ENCODE results near the gene AFF3.

The AFF3 gene

DNA sequence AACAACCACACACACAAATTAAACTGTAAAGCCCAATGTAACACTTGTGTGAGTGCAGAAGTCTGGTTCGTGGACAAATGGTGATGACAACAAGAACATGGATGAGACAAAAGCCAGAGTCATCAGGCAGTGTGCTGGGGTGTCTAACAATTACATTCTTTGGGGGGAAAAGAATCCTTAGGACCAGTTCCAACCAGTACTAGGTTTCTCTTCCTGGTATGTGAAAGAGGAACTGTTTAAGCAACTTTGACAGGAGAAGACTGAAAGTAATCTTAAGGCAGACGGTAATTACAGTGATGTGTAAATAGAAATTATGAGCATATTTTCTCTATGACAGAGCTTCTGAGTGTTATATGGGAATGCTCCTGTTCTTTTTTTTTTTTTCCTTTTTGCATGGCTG lies 133.4 kb downstream of the AFF3 start:
- DNase-seq (ENCODE audit: low read depth) = no peak

DNA sequence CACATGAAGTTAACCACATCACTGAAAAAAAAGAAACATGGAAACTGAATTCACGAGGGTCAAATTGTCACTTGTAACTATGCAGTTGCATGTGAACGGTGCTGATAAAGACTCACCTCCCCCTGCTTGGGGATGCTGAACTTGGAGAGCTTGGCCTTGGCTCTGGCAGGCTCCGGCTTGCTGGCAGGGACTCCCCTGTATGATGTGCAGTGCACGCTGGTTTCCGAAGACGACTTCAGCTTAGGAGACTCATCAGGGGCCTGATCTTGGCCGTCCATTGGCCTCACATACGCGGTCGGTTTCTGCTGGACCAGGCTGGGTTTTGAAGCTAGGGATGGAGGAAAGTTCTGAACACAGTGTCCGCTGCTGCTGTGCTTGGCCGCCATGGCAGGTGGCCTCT lies 135.9 kb downstream of the AFF3 start:
- DNase-seq (ENCODE audit: low read depth) = no peak

DNA sequence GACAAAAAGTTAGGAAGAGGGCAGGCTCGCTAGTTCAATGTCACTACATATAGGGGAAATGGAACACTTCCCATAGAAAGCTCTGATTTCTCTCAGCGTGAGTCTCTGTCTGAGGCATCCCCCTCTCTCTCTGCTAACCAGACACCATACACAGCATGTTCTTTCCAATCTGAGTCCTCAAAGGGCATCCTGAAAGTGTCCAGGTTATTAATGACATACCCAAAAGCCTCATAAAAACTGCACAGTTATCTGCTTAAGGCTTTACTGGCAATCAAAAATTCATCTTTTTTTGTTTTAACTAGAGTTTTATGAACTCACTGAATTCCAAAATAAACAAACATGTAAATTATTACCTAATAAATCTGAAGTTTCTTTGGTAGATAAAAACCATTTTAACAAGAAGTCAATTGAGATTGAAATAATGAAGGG lies 137.4 kb downstream of the AFF3 start:
- no peak for DNase-seq (ENCODE audit: low read depth)

- DNase-seq (ENCODE audit: low read depth) = no peak
Observed at GRCh38 chr2:100004348-100004884, 138.0 kb downstream of the AFF3 start.

DNA sequence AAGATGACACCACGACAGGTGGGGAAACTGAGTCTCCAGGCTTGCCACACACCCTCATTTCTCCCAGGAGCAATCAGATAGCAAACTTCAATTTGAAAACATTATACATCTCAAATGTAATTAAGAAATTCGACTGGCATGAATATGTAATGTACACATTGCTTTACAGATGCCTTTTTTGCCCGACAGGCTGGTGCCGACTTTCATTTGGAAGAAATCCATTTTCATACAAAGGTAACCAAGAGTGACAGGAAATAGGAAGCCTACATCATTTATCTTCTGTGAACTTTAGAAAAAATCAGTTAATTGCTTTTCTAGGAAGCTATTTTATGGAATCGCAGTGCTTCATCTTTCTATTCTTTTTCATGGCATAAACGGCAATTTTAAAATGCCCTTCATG lies 140.3 kb downstream of the AFF3 start:
- DNase-seq (ENCODE audit: low read depth) = no peak

DNA sequence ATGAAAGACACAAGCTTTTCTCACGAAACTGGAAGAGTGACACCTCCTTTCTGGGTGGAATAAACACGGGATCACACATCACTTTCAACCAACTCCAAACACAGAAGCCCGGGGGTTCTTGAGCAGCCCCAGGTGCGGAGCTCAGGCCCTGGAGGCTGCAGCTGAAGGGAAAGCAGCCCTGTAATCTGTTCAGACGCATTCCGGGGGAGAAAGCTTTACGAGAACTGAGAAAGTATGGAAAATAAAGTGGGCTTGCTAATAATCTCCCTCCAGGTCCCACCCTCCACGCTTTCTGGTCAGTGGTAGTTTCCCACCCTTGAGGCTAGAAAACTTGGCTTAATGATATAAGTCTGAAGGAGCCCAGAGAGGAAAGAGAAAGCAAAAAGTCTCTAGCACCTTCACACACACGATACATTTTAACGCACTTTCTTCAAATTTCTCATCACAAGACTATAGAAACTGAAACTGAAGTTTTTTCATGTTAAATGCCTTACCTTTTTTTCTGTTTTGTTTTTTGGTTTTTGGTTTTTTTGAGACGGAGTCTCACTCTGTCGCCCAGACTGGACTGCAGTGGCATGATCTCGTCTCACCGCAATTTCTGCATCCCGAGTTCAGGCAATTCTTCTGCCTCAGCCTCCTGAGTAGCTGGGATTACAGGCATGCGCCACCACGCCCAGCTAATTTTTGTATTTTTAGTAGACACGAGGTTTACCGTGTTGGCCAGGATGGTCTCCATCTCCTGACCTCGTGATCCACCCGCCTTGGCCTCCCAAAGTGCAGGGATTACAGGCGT lies 141.3 kb downstream of the AFF3 start:
- no peak for DNase-seq (ENCODE audit: low read depth)

DNA sequence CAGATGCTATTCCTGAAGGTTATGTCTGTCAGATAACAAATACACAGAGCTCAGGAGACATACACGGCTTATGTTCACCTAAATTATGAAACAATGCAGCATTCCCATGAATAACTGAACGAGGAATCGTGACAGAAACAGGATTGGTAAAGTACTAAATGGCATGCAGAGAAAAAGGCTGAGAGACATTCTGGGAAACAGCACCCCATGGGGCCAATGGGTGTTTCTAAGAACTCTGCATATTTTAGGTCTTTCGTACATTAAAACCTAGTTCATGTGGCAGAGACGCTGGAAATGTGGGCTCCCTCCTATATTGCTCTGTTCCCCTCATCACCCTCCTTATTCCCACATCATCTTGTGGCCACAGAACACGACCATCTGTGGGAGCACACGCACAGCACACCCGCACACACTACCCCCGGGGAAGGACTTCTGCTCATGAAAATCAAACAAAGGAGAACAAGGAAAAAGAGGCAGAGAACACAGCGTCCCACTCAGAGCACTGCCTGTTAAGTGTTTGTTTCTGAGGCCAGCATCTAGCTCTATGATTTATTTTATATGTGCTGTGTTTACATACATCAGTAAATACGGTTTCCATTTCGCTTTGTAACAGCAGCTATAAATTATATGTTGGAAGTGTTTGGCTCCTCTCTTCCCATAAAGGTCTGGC lies 143.6 kb downstream of the AFF3 start:
- DNase-seq (ENCODE audit: low read depth) = no peak

- DNase-seq (ENCODE audit: low read depth) = no peak
Observed at GRCh38 chr2:99989905-99990304, 152.5 kb downstream of the AFF3 start.

DNA sequence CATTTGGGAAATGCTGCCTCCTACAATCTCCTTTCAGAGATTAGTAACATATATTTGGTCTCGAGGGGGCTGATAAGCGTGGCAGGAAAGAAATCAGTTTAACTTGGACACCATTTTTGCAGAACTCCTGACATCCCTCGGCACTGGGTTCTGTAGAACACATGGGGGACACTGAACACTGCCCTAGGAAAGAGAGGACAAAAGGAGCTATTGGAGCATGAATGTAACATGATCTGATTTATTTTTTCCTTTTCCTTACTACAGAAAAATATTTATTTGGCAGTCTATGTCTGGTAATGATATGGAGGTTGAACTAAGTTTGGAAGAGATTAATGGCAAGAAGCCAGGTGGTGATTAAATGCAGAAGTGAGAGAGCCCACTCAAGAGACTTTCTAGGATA lies 153.8 kb downstream of the AFF3 start:
- no peak for DNase-seq (ENCODE audit: low read depth)

- DNase-seq (ENCODE audit: low read depth) = no peak
Observed at GRCh38 chr2:99987160-99987559, 155.2 kb downstream of the AFF3 start.

DNA sequence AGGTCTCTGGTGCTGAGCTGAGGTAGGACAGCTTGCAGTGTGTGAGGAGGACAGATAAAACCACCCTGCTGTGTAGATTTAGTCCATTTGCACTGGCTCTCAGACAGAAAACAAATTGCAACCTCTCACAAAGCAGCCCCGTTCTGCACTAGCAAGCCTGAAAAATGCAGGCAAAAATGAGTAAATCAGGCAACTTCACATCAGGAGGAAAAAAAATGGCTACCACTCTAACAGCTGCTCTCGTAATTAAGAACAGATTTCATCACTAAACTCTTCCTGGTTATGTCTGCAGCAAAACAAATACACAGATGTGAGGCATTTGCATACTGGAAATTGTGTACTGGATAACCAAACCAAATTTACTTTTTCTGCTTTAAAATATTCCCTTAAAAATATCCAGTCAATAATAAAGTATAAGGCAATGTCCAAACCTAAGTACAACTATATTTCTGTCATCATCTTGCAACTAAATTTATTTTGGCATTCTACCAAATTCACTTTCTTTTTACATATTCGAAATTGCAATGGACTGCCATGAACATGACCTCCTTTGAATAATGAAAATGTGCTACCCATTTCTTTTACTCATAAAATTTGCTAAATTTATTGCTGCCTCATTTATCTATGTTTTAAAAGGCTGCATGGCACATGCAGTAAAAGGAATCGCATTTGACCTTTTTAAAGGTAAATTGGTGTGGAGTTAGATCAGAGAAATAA lies 157.4 kb downstream of the AFF3 start:
- DNase-seq (ENCODE audit: low read depth) = no peak

- no peak for DNase-seq (ENCODE audit: low read depth)
Observed at GRCh38 chr2:99982744-99983143, 159.6 kb downstream of the AFF3 start.

DNA sequence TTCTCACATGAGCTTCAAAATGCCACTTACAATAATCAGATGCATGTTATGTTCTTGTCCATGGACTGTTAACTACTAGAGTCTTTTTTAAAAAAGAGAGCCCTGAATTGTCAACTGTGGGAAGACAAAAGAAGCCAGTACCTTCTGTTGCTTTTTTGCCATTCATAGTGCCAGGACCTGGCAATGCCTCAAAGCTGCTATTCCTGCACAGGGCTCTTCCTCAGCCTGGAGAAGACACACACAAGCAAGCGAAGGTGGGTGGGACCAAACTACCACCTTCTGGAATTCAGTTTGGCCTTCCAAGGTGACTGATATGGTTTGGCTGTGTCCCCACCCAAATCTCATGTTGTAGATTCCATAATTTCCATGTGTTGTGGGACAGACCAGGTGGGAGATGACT lies 160.6 kb downstream of the AFF3 start:
- no peak for DNase-seq (ENCODE audit: low read depth)

DNA sequence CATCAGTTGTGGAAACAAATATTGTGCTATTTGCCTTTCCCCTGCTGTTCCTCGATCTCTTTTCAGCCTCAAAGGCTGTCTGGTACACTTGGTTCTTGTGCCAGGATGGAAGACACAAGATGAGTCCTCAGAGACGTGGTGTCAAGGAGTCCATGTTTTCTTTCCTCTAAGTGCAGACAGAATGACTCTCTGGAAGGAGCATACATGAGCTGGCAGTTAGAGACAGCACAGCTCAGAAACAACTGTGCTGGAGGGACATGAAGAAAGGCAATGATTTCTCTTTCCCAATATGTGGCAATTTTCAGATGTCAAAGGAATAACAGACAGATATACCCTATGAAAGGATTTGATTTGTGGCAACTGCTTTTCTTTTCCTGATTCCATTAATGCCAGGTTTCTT lies 162.2 kb downstream of the AFF3 start:
- DNase-seq (ENCODE audit: low read depth) = no peak

DNA sequence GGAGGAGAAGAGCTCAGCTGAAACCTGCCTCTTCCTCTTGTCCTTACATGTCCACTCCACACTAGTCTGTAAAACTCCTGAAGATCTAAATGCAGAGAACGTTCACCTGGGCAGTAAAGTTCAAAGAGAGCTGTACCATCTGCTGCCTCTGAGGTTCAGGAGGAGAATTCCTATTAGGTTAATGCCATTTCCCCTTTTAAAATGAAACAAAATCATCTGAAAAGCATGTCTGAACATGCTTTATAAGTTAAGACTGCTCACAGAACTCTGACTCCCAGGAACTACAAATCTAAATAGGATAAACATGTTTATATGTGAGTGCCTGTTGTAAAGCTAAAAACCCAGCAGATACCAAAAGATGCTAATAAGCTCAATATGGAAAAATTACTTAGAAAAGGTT lies 164.4 kb downstream of the AFF3 start:
- no peak for DNase-seq (ENCODE audit: low read depth)

DNA sequence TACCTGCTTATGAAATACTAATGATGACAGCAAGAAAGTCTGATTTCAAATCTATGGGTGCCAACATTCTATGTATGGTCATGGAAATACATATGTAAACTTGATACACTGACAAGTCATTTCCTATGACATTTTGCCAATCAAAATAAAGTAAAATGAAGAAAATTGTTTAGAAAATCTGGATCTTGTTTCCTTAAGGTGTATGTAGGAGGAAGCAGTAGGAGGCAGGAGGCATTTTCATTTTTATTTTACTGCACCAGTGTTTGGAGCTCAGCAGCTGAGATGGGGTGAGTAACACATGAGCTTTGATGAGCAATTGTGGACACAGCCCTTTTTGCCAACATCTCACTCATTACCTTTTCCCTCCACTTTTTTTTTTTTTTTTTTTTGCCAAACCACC lies 167.0 kb downstream of the AFF3 start:
- DNase-seq (ENCODE audit: low read depth) = no peak

DNA sequence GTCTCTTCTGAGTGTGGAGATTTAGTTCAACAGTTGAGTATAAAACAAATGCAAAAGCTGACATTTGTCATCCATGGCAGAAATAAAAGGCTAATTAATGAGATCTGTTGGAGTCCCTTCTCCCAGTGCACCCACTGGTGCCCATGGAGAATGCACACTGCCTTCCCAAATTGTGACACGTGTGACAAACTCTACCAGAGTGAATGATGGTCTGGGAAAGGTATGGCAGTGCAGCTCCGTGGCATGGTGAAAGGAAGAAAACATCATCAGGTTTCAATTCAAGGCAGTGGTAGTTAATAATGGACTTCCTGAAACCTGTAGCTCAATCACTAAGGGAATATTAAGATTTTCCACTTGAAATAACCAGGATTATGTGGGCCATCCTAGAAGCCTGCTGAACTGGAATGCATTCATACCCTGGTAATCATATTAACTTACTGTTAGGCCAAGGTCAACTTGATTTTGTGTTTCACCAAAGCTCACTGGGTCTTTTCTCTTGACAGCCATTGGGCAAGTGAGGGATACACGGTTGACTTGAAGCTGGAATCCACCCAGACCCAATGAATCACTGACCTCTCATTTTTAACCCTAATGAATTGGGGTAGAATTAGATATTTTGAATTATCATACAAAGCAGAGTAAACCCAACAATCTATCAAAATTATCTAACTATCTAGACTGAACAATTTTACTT lies 167.6 kb downstream of the AFF3 start:
- no peak for DNase-seq (ENCODE audit: low read depth)

DNA sequence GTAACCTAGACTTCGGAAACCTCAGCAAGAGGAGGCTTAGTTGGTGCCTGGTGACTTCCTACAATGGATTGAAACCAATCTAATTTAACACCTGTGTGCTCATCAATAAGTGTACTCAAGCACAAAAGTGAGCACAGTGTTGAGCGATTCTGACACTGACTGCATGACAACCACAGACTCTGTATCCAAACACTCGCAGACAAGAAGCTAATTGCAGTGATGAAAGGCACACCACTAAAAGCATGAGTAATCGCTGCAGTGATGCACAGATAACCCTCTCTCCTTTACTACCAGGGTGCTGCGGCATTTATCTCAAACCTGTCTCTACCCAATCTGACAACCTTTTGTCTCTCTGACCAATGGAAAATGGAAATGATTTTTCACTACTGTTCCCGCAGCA lies 168.1 kb downstream of the AFF3 start:
- DNase-seq (ENCODE audit: low read depth) = no peak

DNA sequence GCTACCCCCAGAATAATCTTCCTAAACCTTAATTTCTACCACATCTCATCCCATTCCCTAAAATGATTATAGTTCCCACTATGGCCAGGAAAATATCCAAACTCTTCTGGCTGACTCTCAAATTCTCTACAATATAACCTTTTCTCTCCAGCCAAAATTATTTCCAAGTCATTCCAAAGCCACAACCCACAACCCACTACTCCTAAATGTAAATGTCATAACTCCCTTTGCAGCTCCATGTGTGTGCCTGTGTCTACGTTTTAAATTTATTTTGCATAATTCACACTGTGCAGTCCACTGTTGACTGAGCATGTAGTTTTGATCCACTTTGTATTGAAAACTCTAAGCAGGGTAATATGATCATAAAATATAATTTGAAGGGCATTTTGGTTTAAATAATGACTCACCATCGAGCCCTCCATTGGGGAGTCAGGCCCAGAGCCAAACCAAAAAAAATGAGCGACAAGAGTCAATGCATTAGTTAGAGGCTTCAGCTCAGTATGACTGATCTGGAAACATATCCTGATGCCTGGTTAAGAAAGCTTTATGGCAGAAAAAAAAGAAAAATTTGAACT lies 171.0 kb downstream of the AFF3 start:
- no peak for DNase-seq (ENCODE audit: low read depth)

DNA sequence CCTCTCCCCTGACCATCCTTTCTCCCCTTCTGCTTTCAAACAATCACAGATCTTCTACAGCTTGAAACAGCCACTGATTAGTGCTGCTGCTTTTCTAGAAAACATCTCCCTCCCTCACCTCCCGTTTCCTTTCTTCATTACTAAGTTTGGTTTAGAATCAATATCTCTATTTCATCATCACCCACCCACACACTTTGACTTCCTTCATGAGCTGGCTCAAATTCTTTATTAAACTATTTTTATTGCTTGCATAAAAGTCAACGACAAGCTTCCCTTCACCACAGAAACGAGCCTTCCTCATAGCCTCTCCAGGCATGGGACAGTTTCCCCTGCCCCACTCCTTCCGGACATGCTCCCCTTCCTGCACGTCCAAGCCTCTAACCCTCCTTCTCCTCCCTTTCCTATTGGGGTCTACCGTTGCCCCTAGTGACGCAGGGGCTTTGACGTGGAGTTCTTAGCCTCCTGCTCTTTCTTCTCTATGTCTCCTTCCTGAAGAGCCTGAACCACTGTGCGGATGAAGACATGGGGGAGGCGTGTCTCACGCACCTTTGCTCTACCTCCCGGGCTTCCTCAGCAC lies 172.0 kb downstream of the AFF3 start:
- no peak for DNase-seq (ENCODE audit: low read depth)

GRCh38 chr2:99961196-99961913 lies 181.0 kb downstream of the AFF3 start:
- no peak for DNase-seq (ENCODE audit: low read depth)

Measured in activated T-cell treated with anti-CD3 and anti-CD28 coated beads for 24 hours (primary cell).